Stimulated activated CD8-positive, alpha-beta memory T cell treated with anti-CD3 and anti-CD28 coated beads, Interleukin-12 subunit alpha, Interleukin-12 subunit beta, amount 100 ng/mL, for 1 hour (primary cell): Measurements from ENCODE around the gene AOAH.
"Not testable (repeated sequence)": the region's sequence is repeated elsewhere in the genome, so short reads cannot be mapped to it uniquely, and the experiment has no call there.

Experiments
- DNase-seq: peaks from one replicate; pipeline ENCODE4 v3.0.0-alpha.2; 2020; ENCODE audit warnings: low read depth

Gene AOAH

DNA sequence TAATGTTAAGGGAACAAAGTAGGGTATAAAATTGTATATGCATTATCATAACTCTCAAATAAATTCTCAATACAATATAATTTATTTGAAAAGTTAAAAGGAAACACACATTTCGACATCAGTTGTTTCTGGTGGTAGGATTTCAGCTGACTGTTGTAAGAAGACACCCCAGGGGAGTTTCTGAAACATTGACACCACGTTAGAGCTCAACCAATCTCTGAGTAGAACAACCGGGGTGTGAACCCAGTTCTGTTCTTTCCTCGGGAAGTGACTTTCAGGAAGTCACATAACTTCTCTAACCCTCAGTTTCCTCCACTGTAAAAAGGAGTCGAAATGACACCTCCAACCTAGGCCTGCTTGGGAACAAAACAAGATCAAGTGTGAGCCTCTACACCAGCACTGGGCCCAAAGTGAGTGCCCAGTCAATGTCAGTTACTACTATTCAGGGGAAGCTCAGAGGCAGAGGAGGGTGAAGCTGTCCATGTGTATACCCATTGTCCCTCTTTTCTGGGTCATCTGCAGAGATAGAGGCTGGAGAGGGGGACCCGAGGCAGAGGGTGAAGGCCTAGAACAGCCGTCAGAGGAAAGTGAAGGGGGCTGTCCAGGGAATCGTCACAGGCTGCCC lies 67.1 kb downstream of the AOAH start:
- no peak for DNase-seq

DNA sequence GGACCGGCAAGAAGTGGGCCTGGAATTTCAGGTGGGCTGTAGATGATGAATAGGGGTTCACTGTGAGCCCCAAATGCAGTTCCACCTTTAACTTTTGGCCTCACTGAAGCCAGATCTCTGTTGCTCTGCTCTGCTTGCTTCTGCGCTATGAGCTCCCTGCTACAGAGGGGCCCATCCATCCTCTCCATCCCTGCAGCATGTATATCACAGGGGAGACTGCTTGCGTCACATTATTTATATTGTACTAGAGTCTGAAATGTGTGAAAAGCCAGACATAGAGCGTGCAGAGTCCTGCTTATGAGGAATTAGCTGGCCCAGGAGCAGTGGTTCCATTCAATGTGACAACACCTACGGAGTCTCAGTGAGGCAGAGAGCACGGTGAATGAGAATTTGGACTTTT lies 69.9 kb downstream of the AOAH start:
- DNase-seq, result no peak

DNA sequence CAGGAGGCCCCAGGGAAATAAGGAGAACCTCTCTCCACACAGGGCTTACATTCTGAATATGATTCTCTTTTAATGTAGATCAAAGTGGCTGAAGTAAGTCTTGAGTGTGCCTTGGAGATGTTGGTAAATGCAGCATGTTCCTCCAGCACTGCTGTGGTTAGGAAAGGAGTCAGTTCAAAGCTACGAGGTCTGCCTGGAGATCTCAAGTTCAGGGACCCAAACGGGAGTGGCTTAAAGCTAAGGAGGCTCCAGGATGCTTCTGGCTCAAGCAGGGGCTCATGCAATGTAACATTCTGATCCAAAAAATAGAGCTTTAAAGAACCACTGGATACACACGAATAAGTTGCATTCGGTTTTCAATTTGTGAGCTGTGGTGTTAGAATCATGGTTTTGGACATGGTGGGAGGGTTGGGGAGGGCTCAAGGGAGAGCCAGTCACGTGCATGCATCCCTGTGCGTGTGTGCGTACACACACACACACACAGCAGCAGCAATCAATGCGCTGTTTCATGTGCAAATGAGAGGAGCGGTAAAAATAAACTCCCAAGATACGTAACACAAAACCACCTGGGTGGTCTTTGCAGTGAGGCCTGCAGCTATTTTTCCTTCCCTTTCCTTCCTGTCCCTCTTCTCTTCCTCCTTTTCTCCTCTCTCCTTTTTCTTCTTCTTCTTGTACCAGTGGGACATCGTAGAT lies 70.5 kb downstream of the AOAH start:
- DNase-seq, result no peak

DNA sequence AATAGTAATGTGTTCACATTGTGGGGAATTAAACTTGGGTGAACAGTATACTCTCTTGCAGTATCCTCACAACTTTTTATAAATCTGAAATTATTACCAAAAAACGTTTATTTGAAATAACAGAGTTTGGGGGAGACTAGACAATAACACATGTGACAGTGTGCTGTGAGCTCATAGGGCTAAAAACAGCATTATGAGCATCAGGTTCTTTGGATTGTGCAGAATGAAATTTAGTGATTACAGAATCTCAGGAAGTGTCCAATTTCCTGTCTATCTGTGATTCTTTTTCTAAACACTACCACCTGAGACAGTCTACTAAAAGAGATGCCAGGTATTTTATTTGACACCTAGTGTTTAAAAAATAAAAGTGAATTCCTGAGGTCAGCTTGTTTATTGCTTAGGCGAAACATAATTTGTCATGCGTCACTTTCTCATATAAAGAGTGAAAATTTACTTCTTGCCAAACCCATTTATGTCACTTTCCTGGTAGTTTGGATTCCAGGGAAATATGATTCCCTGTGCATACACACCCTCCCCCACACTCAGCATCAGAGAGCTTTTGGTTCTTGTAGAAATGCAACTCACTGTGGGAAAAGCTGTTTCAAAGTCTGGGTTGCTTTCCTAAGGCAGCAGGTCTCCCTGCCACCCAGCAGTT lies 71.2 kb downstream of the AOAH start:
- DNase-seq, result no peak

DNA sequence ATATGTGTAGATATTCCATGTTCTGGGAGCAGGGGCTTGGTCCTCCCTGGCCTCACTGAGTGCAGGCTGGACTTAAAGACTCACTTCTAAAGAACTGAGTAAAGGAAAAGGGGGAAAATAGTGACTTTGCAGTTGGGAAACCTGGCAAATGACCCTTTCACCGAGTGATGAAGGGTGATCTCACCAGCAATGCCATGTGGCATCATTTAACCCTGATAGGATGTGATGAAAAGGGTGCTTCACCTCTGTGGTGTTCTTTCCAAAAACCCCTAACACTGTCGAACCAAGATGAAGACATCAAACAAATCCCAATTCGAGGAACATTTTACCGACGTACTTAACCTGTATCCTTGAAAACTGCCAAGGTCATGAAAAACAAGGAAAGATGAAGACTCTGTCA lies 71.9 kb downstream of the AOAH start:
- DNase-seq, result no peak

DNA sequence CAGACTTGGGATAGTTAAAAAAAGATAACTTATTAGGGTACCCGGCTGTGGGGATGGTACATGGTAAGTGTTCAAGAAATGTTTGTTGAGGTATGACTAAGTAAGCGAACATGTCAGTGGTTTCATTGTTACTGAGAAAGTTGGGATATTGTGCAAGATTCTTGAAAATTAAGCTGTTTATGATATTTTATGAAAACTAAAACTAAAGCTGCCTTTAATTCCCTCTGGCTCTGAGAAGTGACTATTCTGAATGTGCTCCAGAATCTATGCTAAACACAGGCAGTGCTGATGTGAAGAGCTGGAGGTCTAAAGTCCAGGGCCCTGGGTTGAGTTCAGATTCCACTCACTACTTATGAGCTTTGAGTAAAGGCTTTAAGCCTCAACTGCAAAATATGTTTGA lies 72.9 kb downstream of the AOAH start:
- no peak for DNase-seq

DNA sequence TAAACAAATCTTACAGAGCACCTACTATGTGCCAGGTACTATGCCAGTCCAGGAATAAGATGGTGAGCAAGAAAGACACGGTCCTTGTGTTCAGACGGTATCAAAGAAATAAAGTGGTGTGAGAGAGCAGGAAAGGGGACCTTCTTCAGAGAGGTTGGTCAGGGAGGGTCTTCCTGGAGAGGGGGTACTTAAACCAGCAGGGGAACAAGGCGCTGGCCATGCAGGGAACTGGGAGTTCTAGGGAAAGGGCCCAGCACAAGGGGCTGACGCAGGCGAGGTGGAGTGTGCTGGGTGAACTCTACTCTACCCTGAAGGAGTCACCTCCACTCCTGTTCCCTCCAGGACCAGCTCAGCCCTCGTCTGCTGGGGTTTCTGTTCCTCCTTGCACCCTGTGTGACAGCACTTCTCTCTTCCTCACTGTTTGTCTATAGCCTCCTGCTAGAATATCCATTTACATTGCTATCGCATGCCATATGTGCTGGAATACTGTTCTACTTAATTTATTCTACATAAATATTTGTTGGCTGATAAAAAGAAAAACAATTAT lies 73.5 kb downstream of the AOAH start:
- no peak for DNase-seq

DNA sequence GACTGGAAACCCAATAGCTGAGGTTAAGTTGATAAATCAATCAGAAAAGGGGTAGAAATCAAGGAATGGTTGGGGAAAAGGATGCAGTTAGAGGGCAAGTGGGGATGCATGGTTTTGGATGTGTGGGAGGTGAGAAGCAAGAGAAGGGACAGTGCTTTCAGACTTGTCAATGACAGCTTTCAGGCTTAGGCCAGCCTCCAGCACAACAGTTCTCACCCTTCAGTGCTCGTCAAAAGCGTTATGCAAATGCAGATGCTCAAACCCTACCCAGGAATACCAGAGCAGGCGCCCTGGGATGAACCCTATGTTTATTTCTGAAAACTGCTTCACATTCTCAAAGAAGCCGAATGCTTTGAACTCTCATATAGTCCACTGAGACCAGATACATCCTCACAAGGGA lies 74.0 kb downstream of the AOAH start:
- DNase-seq, result no peak

DNA sequence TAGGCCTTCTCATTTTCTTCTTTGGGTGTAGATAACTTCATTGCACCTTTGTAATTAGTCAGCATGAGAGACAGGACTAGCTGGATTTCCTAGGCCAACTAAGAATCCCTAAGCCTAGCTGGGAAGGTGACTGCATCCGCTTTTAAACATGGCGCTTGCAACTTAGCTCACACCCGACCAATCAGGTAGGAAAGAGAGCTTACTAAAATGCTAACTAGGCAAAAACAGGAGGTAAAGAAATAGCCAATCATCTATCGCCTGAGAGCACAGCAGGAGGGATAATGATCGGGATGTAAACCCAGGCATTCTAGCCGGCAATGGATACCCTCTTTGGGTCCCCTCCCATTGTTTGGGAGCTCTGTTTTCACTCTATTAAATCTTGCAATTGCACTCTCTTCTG lies 75.0 kb downstream of the AOAH start:
- DNase-seq, result not testable (repeated sequence)

DNA sequence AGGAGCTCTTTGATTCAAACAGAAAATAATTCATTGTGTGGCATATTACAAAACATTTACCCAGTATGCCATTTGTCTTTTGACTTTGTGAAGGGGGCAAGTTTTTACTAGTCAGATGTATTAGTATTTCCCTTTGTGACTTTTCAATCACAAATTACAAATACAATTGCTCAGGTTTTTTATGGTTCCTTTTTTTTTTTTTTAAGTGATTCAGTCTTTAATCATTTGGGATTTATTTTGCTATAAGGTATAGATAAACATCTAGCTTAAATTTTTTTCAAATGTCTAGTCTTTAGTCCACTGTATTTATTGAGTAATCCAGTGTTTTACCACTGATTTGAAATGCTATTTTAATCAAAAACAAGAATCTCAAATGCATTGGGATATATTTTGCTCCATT lies 75.9 kb downstream of the AOAH start:
- no peak for DNase-seq

DNA sequence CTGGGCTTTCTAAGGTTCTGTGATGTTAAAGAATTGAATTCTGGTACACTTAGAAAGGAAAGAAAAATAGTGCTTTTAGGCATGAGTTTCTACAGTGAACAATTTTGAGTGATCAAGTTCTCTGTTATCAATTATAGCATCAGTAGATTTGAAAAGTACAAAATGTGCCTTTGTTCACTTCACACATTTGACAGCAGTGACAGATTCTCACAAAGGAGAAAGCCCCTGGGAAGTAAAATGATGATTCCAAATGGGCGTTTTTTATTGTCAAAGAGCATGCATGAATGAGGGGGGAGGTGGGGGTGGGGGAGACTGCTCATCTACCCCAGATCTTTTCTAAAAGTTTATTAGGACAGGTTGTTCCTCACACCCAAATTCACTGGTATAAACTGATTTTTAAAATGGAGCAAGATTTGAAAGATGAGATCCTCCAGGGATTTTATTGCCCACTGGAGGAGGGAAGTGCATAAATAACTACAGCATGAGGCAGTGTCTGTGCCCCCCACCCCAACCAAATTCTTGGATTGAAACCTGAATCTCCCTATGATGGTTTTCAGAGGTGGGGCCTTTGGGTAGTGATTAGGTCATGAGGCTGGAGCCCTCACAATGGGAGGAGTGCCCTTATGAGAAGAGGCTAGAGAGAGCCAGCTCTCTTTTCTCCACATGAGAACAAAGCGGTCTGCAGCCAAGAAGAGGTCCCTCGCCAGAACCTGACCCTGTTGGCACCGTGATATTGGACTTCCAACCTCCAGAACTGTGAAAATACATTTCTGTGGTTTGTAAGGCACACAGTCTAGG lies 79.5 kb downstream of the AOAH start:
- no peak for DNase-seq

DNA sequence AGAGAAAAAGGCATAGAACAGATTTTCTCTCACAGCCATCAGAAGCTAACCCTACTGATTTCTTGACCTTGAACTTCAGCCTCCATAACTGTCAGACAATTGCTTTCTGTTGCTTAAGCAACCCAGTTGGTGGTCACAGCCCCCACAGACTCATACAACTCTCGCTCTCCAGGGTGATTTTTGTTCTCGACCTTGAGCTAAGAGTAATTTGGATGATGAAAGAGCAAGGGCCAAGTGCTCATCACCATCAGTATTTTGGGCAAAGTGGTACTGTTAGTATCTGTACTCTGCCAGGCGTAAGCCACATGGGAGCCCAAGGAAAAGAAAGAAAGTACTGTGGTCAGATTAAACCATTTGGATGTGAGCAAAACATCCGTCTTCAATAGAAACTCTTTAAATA lies 81.9 kb downstream of the AOAH start:
- DNase-seq, result no peak

DNA sequence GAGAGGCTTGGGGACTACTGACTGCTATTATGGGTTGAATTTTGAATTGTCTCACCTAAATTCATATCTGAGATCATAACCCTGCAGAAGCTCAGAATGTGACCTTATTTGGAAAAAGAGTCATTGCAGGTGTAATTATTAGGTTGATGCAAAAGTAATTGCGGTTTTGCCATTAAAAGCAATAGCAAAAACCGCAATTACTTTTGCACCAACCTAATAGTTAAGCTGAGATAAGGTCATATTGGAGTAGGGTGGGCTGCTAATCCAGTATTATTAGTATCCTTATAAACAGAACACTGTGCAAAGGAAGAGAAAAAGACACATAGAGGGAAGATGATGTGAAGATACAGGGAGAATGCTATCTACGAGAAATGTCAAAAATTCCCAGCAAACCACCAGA lies 82.3 kb downstream of the AOAH start:
- no peak for DNase-seq

DNA sequence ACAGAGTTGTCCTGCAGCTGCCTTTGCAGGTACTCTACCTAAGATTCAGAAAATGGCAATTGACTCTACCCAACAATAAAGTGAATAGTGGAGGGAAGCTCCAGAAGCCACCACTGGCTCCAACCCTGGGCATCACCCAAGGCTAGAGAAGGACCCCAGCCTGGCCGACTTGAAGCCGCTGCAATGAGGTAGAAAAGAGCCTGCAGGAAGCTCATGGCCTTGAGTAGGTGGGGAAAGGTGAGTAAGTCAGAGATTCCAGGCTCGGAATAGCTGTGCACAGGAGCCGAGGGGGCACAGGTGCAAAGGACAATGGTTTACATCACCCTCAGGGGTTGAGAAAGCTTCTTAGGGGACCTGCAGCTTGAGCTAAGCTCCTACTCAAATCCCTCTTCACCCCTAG lies 83.6 kb downstream of the AOAH start:
- DNase-seq, result no peak

DNA sequence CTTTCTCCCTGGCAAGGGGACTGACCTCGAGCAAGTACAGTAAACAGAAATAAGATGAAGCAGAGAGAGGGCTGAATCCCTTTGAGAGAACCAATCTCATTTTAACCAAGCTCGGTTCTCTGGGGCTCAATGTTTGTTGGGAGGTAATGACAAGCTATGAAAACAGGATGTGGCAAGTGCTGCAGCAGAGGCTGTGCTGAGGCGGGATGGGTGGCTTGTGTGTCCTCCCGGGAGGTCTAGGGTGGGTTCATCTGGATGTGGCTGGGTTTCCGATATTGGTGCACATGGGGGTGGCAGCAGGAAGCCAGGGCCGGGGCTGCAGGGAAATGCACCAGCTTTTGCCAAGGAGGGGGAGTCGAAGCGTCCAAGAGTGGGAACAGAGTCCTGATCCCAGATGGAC lies 84.5 kb downstream of the AOAH start:
- peak; percentile 17 for DNase-seq

DNA sequence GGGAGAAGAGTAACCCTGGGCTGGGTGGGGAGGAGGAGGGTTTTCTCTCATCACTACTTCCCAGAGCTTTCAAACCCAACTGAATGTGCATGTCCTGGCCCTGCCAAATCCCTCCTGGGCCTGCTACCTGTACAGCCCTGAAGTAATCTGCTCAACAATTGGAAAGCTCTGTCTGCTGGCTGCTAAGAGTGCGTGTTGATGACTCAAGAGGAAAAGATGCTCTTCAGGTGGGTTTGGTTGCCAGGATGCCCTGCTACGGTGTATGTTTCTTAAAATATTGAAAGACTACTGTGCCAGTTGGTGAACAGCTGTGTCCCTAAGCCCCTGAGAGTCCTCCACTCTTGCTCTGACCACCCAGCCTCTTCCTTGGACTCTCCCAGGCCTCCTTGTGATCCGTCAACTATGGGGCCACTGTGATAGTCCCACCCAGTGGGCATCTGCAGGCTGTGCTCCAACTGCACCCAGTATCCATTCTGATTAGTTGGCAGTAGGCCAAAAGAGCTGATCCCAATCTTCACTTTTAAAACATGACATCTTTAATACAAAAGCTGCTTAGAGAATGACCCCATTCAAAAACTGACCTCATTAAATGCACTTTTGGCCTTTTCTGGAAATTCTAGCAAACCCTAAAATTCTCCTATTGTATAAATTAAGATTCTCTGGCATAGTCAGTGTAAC lies 85.6 kb downstream of the AOAH start:
- DNase-seq, result no peak

DNA sequence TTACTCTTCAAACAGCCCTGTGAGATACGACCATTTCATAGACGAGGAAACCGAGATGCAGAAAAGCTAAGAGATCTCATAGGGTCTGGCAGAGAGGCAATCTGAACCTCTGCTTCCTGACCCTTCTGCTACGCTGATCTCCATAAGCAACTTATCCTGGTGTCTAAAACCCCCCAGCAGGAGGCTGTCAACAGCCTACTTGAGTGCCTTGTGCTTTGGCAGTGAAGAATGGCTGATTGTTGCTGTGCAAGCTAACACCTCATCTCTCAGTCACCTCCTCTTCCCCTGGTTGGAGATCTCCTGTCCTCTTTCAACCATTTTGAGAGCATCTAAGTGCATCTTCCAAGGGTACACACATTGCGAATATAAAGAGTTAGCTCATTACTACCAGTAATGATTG lies 86.2 kb downstream of the AOAH start:
- DNase-seq, result no peak

DNA sequence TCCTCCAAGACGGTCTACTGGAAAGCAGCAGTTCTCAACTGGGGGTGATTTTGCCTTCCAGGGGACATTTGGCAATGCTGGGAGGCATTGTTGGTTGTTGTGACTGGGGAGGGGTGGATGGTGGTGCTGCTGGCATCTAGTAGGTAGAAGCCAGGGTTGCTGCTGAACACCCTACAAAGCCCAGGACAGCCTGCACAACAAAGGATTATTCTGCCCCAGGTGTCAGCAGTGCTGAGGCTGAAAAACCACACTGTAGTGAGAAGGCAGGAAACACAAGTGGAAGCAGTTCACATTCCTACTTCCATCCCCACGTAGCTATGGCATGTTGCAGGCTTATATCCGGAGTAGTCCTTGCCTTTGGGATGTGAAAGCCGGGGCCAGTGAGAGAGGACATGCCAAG lies 86.9 kb downstream of the AOAH start:
- DNase-seq, result no peak

DNA sequence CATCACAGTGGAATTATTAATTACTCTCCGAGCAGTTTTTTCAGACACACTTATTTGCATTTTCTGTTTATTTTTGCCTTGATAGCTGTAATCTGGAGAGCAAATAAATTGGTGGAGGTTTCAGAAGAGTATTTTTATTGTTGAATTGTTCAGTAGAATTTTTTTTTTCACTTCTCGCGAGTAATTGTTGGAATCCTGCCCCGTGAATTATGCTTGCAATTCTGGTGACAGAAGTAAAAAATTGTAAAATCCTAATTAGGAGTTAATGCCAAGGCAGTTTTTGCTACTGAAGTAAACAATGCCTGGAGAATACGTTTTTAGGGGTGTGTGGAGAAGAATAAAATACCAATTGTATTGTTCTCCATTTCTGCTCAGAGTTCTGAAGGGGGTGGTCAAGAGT lies 88.2 kb downstream of the AOAH start:
- DNase-seq, result no peak

DNA sequence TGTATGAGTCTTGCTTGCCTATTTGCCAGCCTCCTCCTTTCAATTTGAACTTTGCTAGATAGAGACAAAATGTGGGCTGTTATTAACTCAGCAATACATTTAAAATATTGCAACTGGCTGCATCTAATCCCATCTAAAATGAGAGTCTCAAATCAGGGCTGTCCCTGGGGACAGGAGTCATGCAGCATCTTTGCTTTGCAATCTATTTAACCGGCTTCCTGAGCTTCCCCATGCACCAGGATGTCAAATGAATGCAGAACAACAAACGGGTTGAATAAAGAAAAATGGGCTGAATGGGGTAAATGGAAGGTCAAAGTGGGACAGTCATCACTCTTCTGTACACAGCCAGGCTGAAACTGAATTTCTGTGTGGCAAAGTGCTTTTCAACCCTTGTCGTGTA lies 89.2 kb downstream of the AOAH start:
- no peak for DNase-seq

DNA sequence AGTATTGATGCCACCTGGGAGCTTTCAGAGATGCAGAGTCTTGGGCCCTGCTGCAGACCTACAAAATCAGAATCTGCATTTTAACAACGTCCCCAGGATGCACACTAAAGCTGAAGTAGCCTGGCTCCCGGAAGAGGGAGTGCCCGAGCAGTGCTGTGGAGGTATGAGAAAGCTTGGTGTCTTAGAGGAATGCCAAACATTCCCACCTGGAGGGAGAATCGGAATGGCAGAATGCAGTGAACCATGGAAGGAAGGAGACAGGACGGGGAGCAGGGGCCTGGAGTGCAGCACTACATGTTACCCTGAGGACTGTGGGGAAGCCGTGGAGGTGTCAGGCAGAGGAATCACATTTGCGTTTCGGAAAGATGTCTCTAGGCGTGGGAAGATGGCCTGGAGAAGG lies 90.9 kb downstream of the AOAH start:
- DNase-seq, result no peak

DNA sequence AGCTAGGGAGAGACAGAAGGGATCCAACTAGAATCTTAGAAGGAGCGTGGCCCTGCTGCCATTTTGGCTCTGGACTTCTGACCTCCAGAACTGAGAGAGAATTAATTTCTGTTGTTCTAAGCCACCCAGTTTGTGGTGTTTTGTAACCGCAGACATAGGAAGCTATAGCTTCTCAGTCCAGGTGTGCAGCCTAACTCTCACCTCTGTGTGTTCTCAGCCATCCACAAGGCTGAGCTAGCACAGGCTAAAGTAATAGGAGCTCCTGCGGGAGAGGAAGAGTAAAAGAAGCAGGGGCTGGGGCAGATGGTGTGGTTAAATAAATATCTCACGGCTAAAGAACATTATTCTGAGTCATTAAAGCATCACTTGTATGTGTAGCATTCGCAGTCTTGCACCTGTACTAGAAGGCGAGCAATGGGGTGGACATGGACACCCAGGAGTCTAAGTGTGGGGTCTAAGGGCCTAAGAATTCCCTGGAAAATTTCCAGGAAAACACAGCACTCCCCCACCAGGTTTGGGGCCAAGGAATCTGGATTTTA lies 94.1 kb downstream of the AOAH start:
- no peak for DNase-seq
